ENCODE results near the gene SYP. TPM values are rescaled to one million over a fixed set of nuclear protein-coding genes. Genes with fewer than 3 reads are reported as not detected.

SYP gene
- total and polyA plus RNA-seq, 2 donors (not counting 1 experiment from before 2014, with no cell fraction given) = 1.2 to 1.6 TPM

GRCh38 chrX:49212209-49212608 lies 12.2 kb upstream of the SYP start:
- H3K27me3 Mint-ChIP-seq = no peaks in the 10 kb centered on the region
- Histone ChIP-seq H4K20me1 (ENCODE audit: control insufficient read depth, insufficient read depth, low read length, poor library complexity, severe bottlenecking) (no peaks in the 10 kb centered on the region), H3K79me2 (ENCODE audit: control insufficient read depth, insufficient read depth, low read length) (no peaks in the 10 kb centered on the region), H3K9ac (ENCODE audit: low read length) (no peak overlapping the region), H3K36me3 (replicated peaks in 1 of 2; ENCODE audit: control extremely low read depth in 1 of 2, control insufficient read depth in 1 of 2, extremely low read depth in 1 of 2, insufficient read depth in 2 of 2, low read length in 1 of 2) (no peaks in the 10 kb centered on the region), H3K4me2 (replicated peaks; ENCODE audit: low read depth, low read length, poor library complexity, severe bottlenecking) (no peak overlapping the region), H3K4me1 (ENCODE audit: control insufficient read depth in 2 of 2, insufficient read depth in 2 of 2, low read length in 2 of 2) (no peaks in the 10 kb centered on the region), H3K4me3 (ENCODE audit: control extremely low read depth in 1 of 5, extremely low read depth in 1 of 5, insufficient read depth in 1 of 5, low read depth in 2 of 5, low read length in 4 of 5) (no peak overlapping the region), H3K9me3 (ENCODE audit: control extremely low read depth in 1 of 3, control insufficient read depth in 2 of 3, insufficient read depth in 1 of 3, low read length in 2 of 3) (no peaks in the 10 kb centered on the region), H3K27me3 (replicated peaks in 1 of 4; ENCODE audit: control extremely low read depth in 1 of 4, control insufficient read depth in 3 of 4, insufficient read depth in 4 of 4, low read length in 3 of 4) (no peaks in the 10 kb centered on the region), H3K27ac (ENCODE audit: low read length in 2 of 2) (no peak overlapping the region), H2AFZ (ENCODE audit: insufficient read depth, low read depth, low read length, poor library complexity, severe bottlenecking) (no peak overlapping the region)
- H3K27ac Mint-ChIP-seq = no peak overlapping the region
- no peaks in the 10 kb centered on the region for H3K4me1 Mint-ChIP-seq
- no CpG with 5 or more reads among the region's 2 CpGs for whole genome bisulfite sequencing (ENCODE audit: insufficient coverage)
- no peaks in the 10 kb centered on the region for H3K9me3 Mint-ChIP-seq (ENCODE audit: insufficient read depth)
- intact Hi-C loops (cut with micrococcal nuclease) = no loop called here
- DNase-seq (no peak), ATAC-seq (ENCODE audit: low read depth) (no peak)
- CTCF ChIA-PET = no interaction called here
- TF ChIP-seq CTCF (IDR thresholded peaks at IDR 0.05) (no peak), EZH2 (IDR thresholded peaks at IDR 0.05; ENCODE audit: borderline replicate concordance, insufficient read depth, low read depth, low read length, poor library complexity, severe bottlenecking) (no peak)
- POLR2A ChIA-PET = no interaction called here
- no peak overlapping the region for H3K4me3 Mint-ChIP-seq

- DNase-seq = no peak
- no peak for TF ChIP-seq EZH2 (IDR thresholded peaks at IDR 0.05; ENCODE audit: borderline replicate concordance, insufficient read depth, low read depth, low read length, poor library complexity, severe bottlenecking)
- TF ChIP-seq CTCF (IDR thresholded peaks at IDR 0.05) = no peak
- intact Hi-C loops (cut with micrococcal nuclease) = no loop called here
- H3K36me3 ChIP-seq (replicated peaks in 1 of 2; ENCODE audit: control extremely low read depth in 1 of 2, control insufficient read depth in 1 of 2, extremely low read depth in 1 of 2, insufficient read depth in 2 of 2, low read length in 1 of 2) = no peaks in the 10 kb centered on the region
- ChIA-PET CTCF (no interaction called here), POLR2A (no interaction called here)
- Mint-ChIP-seq H3K4me3 (no peak overlapping the region), H3K9me3 (ENCODE audit: insufficient read depth) (no peaks in the 10 kb centered on the region), H3K27me3 (no peaks in the 10 kb centered on the region), H3K27ac (no peak overlapping the region), H3K4me1 (no peaks in the 10 kb centered on the region)
- H2AFZ ChIP-seq (ENCODE audit: insufficient read depth, low read depth, low read length, poor library complexity, severe bottlenecking) = no peak overlapping the region
- H3K27ac ChIP-seq (ENCODE audit: low read length in 2 of 2) = no peak overlapping the region
- H3K9me3 ChIP-seq (ENCODE audit: control extremely low read depth in 1 of 3, control insufficient read depth in 2 of 3, insufficient read depth in 1 of 3, low read length in 2 of 3) = no peaks in the 10 kb centered on the region
- no peak overlapping the region for H3K4me3 ChIP-seq (ENCODE audit: control extremely low read depth in 1 of 5, extremely low read depth in 1 of 5, insufficient read depth in 1 of 5, low read depth in 2 of 5, low read length in 4 of 5)
- H3K79me2 ChIP-seq (ENCODE audit: control insufficient read depth, insufficient read depth, low read length) = no peaks in the 10 kb centered on the region
- H3K4me2 ChIP-seq (replicated peaks; ENCODE audit: low read depth, low read length, poor library complexity, severe bottlenecking) = no peak overlapping the region
- H3K27me3 ChIP-seq (replicated peaks in 1 of 4; ENCODE audit: control extremely low read depth in 1 of 4, control insufficient read depth in 3 of 4, insufficient read depth in 4 of 4, low read length in 3 of 4) = no peaks in the 10 kb centered on the region
- H4K20me1 ChIP-seq (ENCODE audit: control insufficient read depth, insufficient read depth, low read length, poor library complexity, severe bottlenecking) = no peaks in the 10 kb centered on the region
- no peak overlapping the region for H3K9ac ChIP-seq (ENCODE audit: low read length)
- 100% methylated on average over 1 of the region's 9 CpGs for WGBS (ENCODE audit: insufficient coverage)
- no peaks in the 10 kb centered on the region for H3K4me1 ChIP-seq (ENCODE audit: control insufficient read depth in 2 of 2, insufficient read depth in 2 of 2, low read length in 2 of 2)
- no peak for ATAC-seq (ENCODE audit: low read depth)
Observed at GRCh38 chrX:49211074-49211473, 11.1 kb upstream of the SYP start.

Data from B cell (primary cell).